Measurements from ENCODE around the gene BICRA.
"Not testable (repeated sequence)": the region's sequence is repeated elsewhere in the genome, so short reads cannot be mapped to it uniquely, and the experiment has no call there.

The BICRA gene

DNA sequence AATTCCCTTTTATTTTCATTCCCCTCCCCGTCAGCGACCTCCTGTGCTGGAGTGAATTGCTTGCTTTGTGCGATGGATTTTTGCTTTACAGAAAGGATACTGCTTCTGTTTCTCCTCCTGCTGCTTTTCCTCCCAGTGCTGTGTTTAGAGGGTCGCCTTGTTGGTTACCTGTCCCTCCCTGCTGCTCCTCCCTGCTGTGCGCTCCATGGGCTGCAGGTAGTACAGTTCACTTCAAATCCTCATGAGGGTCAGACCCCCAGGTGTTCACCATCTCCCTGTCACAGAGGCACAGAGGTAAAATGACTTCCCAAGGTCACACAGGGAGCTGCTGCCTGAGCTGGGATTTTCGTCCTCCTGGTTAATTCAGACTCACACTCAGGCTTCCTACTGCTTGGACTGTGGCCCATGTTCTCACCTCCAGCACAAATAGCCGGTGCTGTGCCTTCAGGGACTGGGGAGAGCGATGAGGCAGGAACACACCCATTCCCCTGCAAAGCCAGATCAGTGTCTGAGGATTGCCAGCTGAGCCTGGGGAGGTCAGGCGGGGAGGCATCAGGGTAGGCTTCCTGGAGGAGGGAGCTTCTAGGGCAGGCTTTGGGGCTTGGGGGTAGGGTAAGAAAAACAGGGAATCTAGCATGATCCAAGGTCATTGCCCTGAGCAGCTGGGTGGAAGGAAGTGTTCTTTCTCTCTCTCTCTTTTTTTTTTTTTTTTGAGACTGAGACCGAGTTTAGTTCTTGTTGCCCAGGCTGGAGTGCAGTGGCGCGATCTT, 14.4 kb downstream of the BICRA start:
- Histone ChIP-seq H3K4me1 (ENCODE audit: control insufficient read depth, insufficient read depth, low read length) (peaks cover 14% of the 10 kb centered on the region), H3K27me3 (ENCODE audit: control insufficient read depth, insufficient read depth, low read length) (no peaks in the 10 kb centered on the region), H3K36me3 (ENCODE audit: control insufficient read depth, insufficient read depth, low read length) (no peaks in the 10 kb centered on the region), H3K9me3 (ENCODE audit: control insufficient read depth, insufficient read depth, low read length) (no peaks in the 10 kb centered on the region), H3K4me3 (ENCODE audit: low read depth, low read length) (no peak overlapping the region), H3K9ac (ENCODE audit: low read depth, low read length) (peak overlapping the region; percentile 65)

DNA sequence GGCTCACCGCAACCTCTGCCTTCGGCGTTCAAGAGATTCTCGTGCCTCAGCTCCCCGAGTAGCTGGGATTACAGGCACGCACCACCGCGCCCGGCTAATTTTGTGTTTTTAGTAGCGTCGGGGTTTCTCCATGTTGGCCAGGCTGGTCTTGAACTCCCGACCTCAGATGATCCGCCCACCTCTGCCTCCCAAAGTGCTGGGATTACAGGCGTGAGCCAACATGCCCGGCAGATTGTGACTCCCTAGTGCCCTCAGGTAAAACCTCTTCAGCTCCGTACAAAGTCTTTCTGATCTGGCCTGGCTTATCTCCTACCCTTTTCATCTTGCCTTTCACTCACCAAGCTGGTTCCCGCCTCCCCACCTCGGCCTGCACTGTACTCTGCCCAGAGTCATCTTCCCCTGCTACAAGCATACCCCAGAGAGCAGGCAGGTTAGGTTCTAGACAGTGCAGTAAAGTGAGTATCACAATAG, 15.0 kb downstream of the BICRA start:
- no peaks in the 10 kb centered on the region for H3K36me3 ChIP-seq (ENCODE audit: control insufficient read depth, insufficient read depth, low read length)
- no peaks in the 10 kb centered on the region for H3K9me3 ChIP-seq (ENCODE audit: control insufficient read depth, insufficient read depth, low read length)
- peaks cover 14% of the 10 kb centered on the region for H3K4me1 ChIP-seq (ENCODE audit: control insufficient read depth, insufficient read depth, low read length)
- H3K4me3 ChIP-seq (ENCODE audit: low read depth, low read length) = no peak overlapping the region
- H3K27me3 ChIP-seq (ENCODE audit: control insufficient read depth, insufficient read depth, low read length) = no peaks in the 10 kb centered on the region
- no peak overlapping the region for H3K9ac ChIP-seq (ENCODE audit: low read depth, low read length)

DNA sequence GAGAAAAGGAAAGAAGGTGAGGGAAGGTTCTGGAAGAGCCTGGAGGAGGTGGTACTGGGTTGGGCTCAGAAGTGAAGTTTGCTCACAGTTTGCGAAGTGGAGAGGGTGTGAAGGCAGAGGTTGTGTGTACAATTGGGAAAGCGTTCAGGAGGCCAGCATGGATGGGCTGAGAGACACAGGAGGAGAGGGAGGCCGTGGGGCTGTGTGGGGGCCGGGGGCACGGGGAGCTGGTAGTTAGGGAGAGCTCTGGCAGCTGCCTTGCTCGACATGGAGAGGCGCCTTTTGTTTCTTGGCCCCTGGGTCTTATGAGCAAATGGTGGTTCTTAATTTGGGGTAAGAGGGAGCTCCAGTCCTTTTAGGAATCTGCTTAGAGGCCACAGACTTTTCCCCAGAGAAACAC, 16.7 kb downstream of the BICRA start:
- no peak overlapping the region for H3K9ac ChIP-seq (ENCODE audit: low read depth, low read length)
- H3K9me3 ChIP-seq (ENCODE audit: control insufficient read depth, insufficient read depth, low read length) = no peaks in the 10 kb centered on the region
- peaks cover 9% of the 10 kb centered on the region for H3K4me1 ChIP-seq (ENCODE audit: control insufficient read depth, insufficient read depth, low read length)

DNA sequence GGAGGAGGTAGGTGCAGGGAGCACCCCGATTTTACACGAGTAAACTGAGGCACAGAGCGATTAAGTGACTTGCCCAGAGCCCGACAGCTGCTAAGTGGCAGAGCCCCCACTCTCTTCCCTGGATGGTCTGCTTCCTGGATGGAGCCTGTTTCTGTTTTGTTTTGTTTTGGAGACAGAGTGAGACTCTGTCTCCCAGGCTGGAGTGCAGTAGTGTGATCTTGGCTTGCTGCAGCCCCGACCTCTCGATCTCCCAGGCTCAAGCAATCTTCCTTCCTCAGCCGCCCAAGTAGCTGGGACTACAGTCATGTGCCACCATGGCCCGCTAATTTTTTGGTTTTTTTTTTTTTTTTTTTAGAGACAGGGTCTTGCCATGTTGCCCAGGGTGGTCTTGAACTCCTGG, 17.3 kb downstream of the BICRA start:
- peaks cover 9% of the 10 kb centered on the region for H3K4me1 ChIP-seq (ENCODE audit: control insufficient read depth, insufficient read depth, low read length)
- no peaks in the 10 kb centered on the region for H3K36me3 ChIP-seq (ENCODE audit: control insufficient read depth, insufficient read depth, low read length)
- H3K27me3 ChIP-seq (ENCODE audit: control insufficient read depth, insufficient read depth, low read length) = no peaks in the 10 kb centered on the region
- H3K9ac ChIP-seq (ENCODE audit: low read depth, low read length) = no peak overlapping the region
- no peaks in the 10 kb centered on the region for H3K9me3 ChIP-seq (ENCODE audit: control insufficient read depth, insufficient read depth, low read length)
- no peak overlapping the region for H3K4me3 ChIP-seq (ENCODE audit: low read depth, low read length)

More for the DNA sequence above, 16.7 kb downstream of the BICRA start:
- Histone ChIP-seq H3K27me3 (ENCODE audit: control insufficient read depth, insufficient read depth, low read length) (no peaks in the 10 kb centered on the region), H3K4me3 (ENCODE audit: low read depth, low read length) (no peak overlapping the region), H3K36me3 (ENCODE audit: control insufficient read depth, insufficient read depth, low read length) (no peaks in the 10 kb centered on the region)

DNA sequence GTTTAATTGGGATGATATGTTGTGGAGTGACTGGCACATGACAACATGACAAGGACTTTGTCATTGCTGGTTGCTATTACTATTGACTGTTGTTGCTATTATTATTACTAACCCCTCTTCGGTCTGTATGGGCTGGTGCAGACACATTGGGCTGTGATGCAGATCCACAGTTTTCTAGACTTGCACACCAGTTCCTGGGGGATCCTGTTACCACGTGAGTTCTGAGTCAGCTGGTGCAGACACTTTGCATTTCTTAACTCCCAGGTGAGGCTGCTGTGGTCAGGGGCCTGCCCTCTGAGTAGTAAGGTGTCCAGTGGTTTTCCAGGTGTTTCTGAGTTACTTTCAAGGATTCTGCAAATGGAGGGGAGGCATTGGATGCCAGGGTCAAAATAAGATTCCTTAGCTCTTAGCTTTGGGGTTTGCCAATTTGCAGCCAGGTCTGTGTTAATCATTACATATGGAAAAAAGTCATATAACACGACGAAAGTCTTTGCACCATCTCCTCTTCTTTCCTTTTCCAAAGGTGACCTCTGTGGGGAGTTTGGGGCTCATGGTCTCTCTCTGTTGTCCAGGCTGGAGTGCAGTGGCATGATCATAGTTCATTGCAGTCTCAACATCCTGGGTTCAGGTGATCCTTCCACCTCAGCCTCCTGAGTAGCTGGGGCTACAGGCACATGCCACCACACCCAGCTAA, 19.3 kb downstream of the BICRA start:
- Histone ChIP-seq H3K27me3 (ENCODE audit: control insufficient read depth, insufficient read depth, low read length) (no peaks in the 10 kb centered on the region), H3K36me3 (ENCODE audit: control insufficient read depth, insufficient read depth, low read length) (no peaks in the 10 kb centered on the region), H3K9ac (ENCODE audit: low read depth, low read length) (no peak overlapping the region), H3K9me3 (ENCODE audit: control insufficient read depth, insufficient read depth, low read length) (no peaks in the 10 kb centered on the region), H3K4me3 (ENCODE audit: low read depth, low read length) (no peak overlapping the region), H3K4me1 (ENCODE audit: control insufficient read depth, insufficient read depth, low read length) (peaks cover 7% of the 10 kb centered on the region)

DNA sequence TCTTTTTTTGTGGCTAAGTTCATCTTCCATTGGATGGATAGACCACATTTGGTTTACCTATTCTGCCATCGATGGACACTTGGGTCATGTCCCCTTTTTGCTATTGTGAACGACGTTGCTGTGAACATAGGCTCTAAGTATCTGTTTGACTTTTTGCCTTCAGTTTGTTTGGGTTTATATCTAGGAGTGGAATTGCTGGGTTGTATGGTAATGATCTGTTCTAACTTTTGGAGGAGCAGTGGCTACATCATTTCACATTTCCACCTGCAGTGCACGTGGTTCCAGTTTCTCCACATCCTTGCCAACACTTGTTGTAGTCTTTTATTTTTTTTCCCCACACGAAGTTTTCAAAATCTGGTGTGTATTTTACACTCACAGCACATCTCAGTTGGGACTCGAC, 21.7 kb downstream of the BICRA start:
- Histone ChIP-seq H3K9ac (ENCODE audit: low read depth, low read length) (no peak overlapping the region), H3K36me3 (ENCODE audit: control insufficient read depth, insufficient read depth, low read length) (no peaks in the 10 kb centered on the region), H3K4me1 (ENCODE audit: control insufficient read depth, insufficient read depth, low read length) (peaks cover 7% of the 10 kb centered on the region), H3K27me3 (ENCODE audit: control insufficient read depth, insufficient read depth, low read length) (no peaks in the 10 kb centered on the region), H3K4me3 (ENCODE audit: low read depth, low read length) (no peak overlapping the region), H3K9me3 (ENCODE audit: control insufficient read depth, insufficient read depth, low read length) (no peaks in the 10 kb centered on the region)

DNA sequence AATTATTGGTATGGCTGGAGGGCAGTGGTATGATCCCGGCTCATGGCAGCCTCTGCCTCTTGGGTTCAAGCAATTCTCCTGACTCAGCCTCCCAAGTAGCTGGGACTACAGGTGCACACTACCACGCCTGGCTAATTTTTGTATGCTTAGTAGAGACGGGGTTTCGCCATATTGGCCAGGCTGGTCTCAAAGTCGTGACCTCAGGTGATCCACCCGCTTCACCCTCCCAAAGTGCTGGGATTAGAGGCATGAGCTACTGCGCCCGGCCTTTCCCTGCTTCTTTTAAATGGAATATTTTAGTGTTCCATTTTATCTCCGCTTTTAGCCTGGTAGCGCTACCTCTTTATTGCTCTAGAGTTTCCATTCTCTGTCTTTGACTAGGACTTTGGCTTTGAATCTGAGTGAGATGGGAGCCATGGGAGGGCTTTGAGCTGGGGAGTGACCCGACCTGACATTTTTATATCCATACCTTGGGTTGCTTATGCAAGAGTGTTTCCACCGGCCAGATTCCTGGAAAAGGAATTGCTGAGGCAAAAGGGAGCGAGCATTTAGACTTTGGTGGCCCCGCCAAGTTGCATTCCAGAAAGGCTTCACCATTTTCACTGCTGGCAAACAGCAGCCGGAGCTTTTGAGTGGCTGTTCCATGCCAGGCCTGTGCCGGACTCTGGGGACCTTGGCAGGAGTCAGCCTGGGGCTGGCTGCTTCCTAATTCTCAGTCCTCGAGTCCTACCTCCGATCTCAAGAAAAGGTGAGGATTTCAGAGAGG, 22.9 kb downstream of the BICRA start:
- H3K27me3 ChIP-seq (ENCODE audit: control insufficient read depth, insufficient read depth, low read length) = no peaks in the 10 kb centered on the region
- no peak overlapping the region for H3K9ac ChIP-seq (ENCODE audit: low read depth, low read length)
- peaks cover 7% of the 10 kb centered on the region for H3K4me1 ChIP-seq (ENCODE audit: control insufficient read depth, insufficient read depth, low read length)
- no peak overlapping the region for H3K4me3 ChIP-seq (ENCODE audit: low read depth, low read length)
- no peaks in the 10 kb centered on the region for H3K36me3 ChIP-seq (ENCODE audit: control insufficient read depth, insufficient read depth, low read length)
- H3K9me3 ChIP-seq (ENCODE audit: control insufficient read depth, insufficient read depth, low read length) = no peaks in the 10 kb centered on the region

DNA sequence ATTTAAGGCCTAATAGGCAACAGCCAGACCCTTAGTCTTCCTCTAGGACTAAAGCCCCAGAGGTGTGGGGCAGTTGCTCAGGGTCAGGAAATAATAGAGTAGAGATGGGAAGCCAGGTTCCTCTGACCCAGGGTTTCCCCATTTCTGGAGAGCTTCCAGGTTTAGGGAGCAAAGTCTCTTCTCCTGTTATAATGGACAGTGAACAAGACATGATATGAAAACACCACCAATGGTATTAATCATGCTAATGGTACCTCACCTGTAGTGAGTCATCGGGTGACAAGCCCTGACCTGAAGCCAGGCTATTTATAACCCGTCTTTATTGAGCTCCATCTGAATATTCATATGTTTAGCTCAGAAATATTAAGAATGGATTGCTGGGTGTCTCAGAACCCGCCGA, 24.6 kb downstream of the BICRA start:
- H3K4me1 ChIP-seq (ENCODE audit: control insufficient read depth, insufficient read depth, low read length) = peaks cover 4% of the 10 kb centered on the region
- peak overlapping the region; percentile 16 for H3K9ac ChIP-seq (ENCODE audit: low read depth, low read length)
- H3K4me3 ChIP-seq (ENCODE audit: low read depth, low read length) = no peak overlapping the region
- H3K36me3 ChIP-seq (ENCODE audit: control insufficient read depth, insufficient read depth, low read length) = no peaks in the 10 kb centered on the region
- no peaks in the 10 kb centered on the region for H3K27me3 ChIP-seq (ENCODE audit: control insufficient read depth, insufficient read depth, low read length)
- no peaks in the 10 kb centered on the region for H3K9me3 ChIP-seq (ENCODE audit: control insufficient read depth, insufficient read depth, low read length)

DNA sequence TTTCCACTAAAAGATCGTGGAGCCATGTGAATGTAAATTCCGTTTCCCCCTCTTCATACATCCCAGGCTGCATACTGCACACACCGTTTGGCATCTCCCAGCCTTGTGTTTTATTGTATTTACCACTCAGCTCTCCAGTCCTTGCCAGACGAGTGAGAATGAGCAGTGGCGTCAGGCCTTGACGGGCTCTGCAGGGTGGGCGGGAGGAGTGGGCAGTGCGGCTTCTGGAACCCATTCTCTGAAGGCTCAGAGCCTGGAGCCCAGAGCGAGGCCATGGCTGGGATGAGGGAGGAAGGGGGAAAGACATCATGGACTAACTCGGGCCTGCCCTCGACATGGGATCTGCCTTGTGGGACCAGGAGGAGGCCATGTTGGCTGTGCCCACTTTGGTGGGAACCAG, 25.1 kb downstream of the BICRA start:
- H3K36me3 ChIP-seq (ENCODE audit: control insufficient read depth, insufficient read depth, low read length) = no peaks in the 10 kb centered on the region
- peaks cover 4% of the 10 kb centered on the region for H3K4me1 ChIP-seq (ENCODE audit: control insufficient read depth, insufficient read depth, low read length)
- no peak overlapping the region for H3K4me3 ChIP-seq (ENCODE audit: low read depth, low read length)
- peak overlapping the region; percentile 16 for H3K9ac ChIP-seq (ENCODE audit: low read depth, low read length)
- H3K27me3 ChIP-seq (ENCODE audit: control insufficient read depth, insufficient read depth, low read length) = no peaks in the 10 kb centered on the region
- no peaks in the 10 kb centered on the region for H3K9me3 ChIP-seq (ENCODE audit: control insufficient read depth, insufficient read depth, low read length)

DNA sequence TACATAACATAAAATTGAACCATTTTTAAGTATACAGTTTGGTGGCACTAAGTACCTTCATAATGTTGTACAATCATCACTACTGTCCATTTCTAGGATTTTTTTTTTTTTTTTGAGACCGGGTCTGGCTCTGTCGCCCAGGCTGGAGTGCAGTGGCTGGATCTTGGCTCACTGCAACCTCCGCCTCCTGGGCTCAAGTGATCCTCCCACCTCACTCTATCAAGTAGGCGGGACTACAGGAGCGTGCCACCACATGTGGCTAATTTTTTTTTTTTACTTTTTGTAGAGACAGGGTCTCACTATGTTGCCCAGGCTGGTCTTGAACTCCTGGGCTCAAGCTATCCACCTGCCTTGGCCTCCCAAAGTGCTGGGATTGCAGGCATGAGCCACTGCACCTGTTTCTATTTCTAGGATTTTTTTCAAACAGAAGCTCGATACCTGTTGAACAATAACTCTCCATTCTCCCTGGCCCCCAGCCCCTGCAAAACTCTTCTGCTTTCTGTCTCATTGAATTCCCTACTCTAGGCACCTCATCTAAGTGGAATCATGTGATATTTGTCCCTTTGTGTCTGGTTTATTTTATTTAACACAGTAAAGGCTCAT, 26.3 kb downstream of the BICRA start:
- H3K9me3 ChIP-seq (ENCODE audit: control insufficient read depth, insufficient read depth, low read length); H3K4me3 ChIP-seq (ENCODE audit: low read depth, low read length); H3K9ac ChIP-seq (ENCODE audit: low read depth, low read length); H3K36me3 ChIP-seq (ENCODE audit: control insufficient read depth, insufficient read depth, low read length); H3K4me1 ChIP-seq (ENCODE audit: control insufficient read depth, insufficient read depth, low read length); H3K27me3 ChIP-seq (ENCODE audit: control insufficient read depth, insufficient read depth, low read length): not testable (repeated sequence)

DNA sequence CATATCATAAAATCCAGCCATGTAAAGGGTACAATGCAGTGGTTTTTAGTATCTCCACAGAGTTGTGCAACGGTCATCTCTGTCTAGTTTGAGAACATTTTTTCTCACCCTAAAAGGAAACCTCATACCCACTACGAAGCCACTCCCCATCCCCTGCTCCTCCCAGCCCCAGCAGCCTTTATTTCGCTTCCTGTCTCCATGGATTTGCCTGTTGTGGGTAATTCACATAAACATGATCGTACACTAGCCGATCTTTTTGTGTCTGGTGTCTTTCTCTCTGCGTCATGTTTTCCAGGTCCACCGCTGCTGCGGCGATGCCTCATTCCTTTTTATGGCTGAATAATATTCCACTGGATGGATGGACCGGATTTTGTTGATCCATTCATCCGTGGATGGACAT, 28.6 kb downstream of the BICRA start:
- Histone ChIP-seq H3K27me3 (ENCODE audit: control insufficient read depth, insufficient read depth, low read length) (no peaks in the 10 kb centered on the region), H3K4me1 (ENCODE audit: control insufficient read depth, insufficient read depth, low read length) (peaks cover 4% of the 10 kb centered on the region), H3K9ac (ENCODE audit: low read depth, low read length) (no peak overlapping the region), H3K4me3 (ENCODE audit: low read depth, low read length) (no peak overlapping the region), H3K9me3 (ENCODE audit: control insufficient read depth, insufficient read depth, low read length) (no peaks in the 10 kb centered on the region), H3K36me3 (ENCODE audit: control insufficient read depth, insufficient read depth, low read length) (no peaks in the 10 kb centered on the region)

All from iPS-15b (cell line).